GM08714 (cell line): ENCODE data around the gene ARHGEF16.

ENCODE experiments used
- H3K4me3 ChIP-seq: fragments of 200-500 bp; sonication (Bioruptor generic); 2 replicates; pipeline ENCODE4 v1.5.1; 2014; ENCODE audit warnings: mild to moderate bottlenecking, low read length, inconsistent platforms
- ZNF274 ChIP-seq: IDR thresholded peaks from 2 replicates; pipeline ENCODE4 v1.6.1; 2012; ENCODE audit warnings: mild to moderate bottlenecking, low read depth, low read length

The ARHGEF16 gene

GRCh38 chr1:3478187-3478586 is 23.7 kb downstream of the ARHGEF16 start:
- TF ChIP-seq ZNF274, result no peak
- no peak overlapping the region for H3K4me3 ChIP-seq

DNA sequence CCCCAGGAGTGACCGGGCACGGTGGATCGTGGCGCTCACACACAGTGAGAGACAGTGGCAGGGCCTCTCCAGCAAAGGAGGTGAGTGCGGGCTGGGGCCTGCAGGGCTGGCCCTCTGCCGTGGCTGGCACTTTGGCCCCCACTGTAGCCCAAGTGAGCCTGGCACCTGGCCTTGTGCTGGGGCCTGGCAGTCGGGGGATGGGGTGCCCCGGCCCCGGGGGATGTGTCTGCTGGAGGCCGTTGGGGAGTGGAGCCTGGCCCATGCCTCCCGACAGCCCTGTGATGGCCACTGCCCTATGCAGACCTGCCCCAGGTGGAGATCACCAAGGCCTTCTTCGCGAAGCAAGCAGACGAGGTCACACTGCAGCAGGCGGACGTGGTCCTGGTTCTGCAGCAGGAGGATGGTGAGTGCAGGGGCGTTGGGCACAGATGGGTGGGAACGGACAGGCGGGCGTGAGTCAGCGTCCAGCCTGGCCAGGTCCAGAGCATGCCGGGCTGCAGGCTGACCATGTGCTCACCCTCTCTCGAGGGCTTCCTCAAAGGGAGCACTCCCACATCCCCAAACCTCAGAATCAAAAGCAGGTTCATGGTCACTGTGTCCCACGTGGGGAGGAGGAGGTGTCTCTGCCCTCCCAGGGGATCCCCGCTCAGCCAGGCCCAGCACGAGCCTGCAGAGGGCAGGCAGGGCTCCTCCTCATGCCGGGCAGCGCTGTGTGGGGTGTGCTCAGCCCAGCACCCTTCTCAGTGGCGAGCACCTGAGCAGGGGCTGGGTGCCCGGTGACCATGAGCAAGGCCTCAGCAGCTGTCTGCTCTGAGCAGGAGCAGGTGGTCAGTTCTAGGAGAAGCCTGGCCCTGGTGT is 25.3 kb downstream of the ARHGEF16 start:
- no peak overlapping the region for H3K4me3 ChIP-seq
- no peak for TF ChIP-seq ZNF274

GRCh38 chr1:3480369-3480719 is 25.9 kb downstream of the ARHGEF16 start:
- no peak for TF ChIP-seq ZNF274

DNA sequence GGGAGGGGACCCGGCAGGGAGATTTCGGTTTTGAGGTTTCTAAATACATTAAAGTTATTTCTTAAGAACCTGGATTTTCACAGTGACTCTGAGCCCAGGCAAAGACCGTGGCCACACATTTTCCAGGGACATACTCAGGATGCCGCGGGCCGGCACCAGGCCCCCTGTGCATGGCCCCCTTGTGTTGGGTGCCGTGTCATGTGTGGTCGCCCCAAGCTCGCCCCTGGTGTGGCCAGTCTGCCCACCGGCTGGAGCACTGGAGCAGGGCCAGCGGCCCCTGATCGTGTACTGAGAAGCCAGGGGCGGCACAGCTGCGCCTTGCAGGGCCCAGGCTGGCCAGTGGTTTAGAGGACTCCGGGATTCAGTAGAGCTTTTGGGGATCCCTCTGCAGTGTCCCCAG is 26.6 kb downstream of the ARHGEF16 start:
- no peak for TF ChIP-seq ZNF274
- H3K4me3 ChIP-seq, result no peak overlapping the region

More at GRCh38 chr1:3480369-3480719, 25.9 kb downstream of the ARHGEF16 start:
- H3K4me3 ChIP-seq, result no peak overlapping the region

- no peak for TF ChIP-seq ZNF274
- H3K4me3 ChIP-seq, result no peak overlapping the region
Observed at GRCh38 chr1:3481836-3482375, 27.4 kb downstream of the ARHGEF16 start.

DNA sequence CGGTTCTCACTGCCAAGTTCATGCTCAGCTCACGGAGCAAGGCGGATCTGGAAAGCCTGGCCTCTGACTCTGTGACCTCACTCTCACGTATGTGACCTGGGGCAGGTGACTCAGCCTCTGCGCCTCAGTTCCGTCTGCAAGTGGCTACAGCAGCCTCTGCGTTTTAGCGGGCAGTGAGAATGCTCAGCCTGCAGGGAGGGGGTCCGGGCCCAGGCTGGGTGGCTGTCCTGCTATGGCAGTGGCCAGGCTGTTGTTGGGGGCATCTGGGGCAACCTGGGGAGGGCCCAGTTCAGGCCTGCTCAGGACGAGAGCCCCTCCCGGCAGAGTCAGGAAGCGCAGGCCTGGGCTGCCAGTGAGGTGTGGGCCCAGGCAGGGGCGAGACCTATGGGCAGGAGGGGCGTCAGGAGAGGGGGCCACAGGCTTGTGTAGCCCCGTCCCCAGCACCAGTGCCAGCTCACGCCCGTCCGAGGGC is 27.9 kb downstream of the ARHGEF16 start:
- H3K4me3 ChIP-seq, result no peak overlapping the region
- no peak for TF ChIP-seq ZNF274

GRCh38 chr1:3483380-3483779 is 28.9 kb downstream of the ARHGEF16 start:
- no peak for TF ChIP-seq ZNF274
- no peak overlapping the region for H3K4me3 ChIP-seq

DNA sequence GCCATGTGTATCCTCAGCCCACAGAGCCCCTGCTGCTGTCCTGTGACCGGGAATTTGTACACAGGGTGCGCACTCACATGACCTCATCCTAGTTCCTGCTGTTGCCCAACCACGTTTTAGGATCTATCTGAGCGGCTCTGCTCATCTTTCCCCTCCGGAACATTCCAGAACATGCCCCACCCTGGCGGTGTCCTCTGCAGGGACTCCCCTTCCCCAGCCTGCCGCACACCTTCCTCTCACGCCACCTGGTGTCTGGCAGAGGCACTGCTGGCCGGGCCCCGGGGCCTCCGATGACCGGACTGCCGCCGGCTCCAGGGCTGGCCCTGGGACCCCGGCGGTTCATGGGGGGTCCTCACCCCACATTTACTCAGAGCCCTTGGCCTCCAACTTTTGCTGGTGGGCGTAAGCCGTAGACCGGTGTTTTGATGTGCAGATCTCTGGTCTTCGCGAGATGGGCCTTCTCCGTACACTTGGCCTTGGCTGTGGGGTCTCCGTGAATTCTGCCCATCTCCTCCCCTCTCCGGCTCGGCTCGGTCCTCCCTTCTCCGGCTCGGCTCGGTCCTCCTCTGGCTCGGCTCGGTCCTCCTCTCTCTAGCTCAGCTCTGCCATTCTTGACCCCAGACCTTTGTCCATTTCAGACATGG is 29.5 kb downstream of the ARHGEF16 start:
- TF ChIP-seq ZNF274, result no peak

GRCh38 chr1:3485016-3485415 is 30.6 kb downstream of the ARHGEF16 start:
- no peak for TF ChIP-seq ZNF274
- H3K4me3 ChIP-seq, result no peak overlapping the region

More for the DNA sequence above, 29.5 kb downstream of the ARHGEF16 start:
- no peak overlapping the region for H3K4me3 ChIP-seq

DNA sequence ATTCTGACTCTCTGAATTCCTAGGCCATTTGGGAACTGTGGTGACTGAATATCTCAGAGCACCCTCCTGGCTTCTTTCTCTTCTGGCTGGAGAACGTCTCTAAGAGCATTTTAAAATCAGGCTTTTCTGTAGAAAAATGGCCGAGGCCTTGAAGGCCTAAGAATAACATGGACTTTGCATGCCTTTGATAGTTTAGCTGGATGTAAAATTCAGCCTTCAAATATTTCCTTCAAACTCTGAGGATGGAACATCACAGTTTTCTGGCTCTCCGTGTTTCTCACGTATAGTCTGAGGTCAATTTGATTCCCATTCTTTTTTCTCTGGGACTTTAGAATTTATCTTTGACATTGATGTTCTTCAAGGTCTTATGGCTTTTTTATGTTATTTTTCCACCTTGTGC is 34.0 kb downstream of the ARHGEF16 start:
- no peak for TF ChIP-seq ZNF274
- H3K4me3 ChIP-seq, result no peak overlapping the region

DNA sequence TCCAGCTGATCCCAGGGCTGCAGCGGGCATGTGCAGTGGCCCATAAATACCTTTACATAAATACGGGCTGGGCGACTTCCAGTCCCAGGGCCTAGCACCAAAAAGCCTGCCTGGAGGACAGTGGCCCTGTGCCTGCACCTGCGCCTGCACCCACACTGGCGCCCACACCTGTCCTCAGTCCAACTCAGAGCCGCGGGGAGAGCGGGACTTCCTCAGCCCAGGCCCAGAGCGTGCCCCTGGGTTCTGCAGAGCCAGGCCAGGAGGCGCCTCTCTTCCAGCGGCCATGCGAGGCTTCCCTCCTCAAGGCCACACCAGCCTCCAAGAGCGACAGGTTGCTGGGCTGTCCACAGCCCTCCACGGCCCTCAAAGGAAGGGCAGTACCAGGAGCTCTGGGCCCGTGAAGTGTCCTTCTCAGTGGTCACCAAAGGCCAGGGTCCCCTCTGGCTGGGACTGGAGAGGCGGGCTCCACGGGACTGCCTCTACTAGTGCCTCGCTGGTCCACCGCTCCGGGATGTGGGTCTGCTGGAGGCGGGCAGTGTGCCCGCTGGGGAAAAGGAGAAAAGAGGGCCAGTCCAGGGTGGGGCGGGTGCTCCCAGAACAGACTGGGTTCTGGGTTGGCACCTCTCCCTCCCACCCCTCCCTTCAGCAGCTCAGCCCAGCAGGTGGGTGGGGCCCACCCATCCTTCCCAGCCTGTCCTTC is 35.7 kb downstream of the ARHGEF16 start:
- no peak for TF ChIP-seq ZNF274
- no peak overlapping the region for H3K4me3 ChIP-seq

GRCh38 chr1:3491291-3492246 is 37.1 kb downstream of the ARHGEF16 start:
- TF ChIP-seq ZNF274, result no peak
- no peak overlapping the region for H3K4me3 ChIP-seq

- no peak for TF ChIP-seq ZNF274
- no peak overlapping the region for H3K4me3 ChIP-seq
Observed at GRCh38 chr1:3492545-3493246, 38.2 kb downstream of the ARHGEF16 start.
